RWPE1 (cell line): ENCODE data around the gene FCHO2.

ENCODE experiments used
- CTCF ChIA-PET: fragments of 350-600 bp; sonication (Branson Sonifier 250); formaldehyde crosslinking; extraction: SDS; loops from one replicate; lab custom pipeline; 2021; lab: Yijun Ruan, JAX
- POLR2A ChIA-PET: fragments of 400-600 bp; formaldehyde crosslinking; extraction: SDS; loops from one replicate; lab custom pipeline; 2020; ENCODE audit warnings: antibody characterized with exemption; ENCODE audit not compliant: low non-redundant PET; lab: Yijun Ruan, JAX
- DNase-seq: peaks from one replicate; pipeline ENCODE4 v3.0.0; 2012; ENCODE audit warnings: low spot score
- H3K27ac ChIP-seq: fragments of 450-650 bp; 2 replicates; pipeline ENCODE4 v1.5.1; 2017
- CTCF ChIP-seq: fragments of 450-650 bp; conservative IDR thresholded peaks from 2 replicates; pipeline ENCODE4 v1.5.1; 2017; ENCODE audit warnings: low read depth, mild to moderate bottlenecking

Gene FCHO2

GRCh38 chr5:73117088-73117740 is 161.4 kb downstream of the FCHO2 start:
- no peak for TF ChIP-seq CTCF
- no peak overlapping the region for H3K27ac ChIP-seq
- DNase-seq: no peak
- ChIA-PET CTCF (interaction anchor here (0.6 to 0.9 kb wide), 2 partner anchors 334 to 1584 kb away, joined by 3 read pairs; no protein-coding TSS in a partner anchor), POLR2A (no interaction called here)

- no peak overlapping the region for H3K27ac ChIP-seq
- no peak for DNase-seq
Measured at GRCh38 chr5:73118391-73118973, 162.6 kb downstream of the FCHO2 start.

GRCh38 chr5:73119451-73120157 is 163.8 kb downstream of the FCHO2 start:
- H3K27ac ChIP-seq: no peak overlapping the region
- POLR2A ChIA-PET: no interaction called here
- no peak for TF ChIP-seq CTCF

More at GRCh38 chr5:73118391-73118973, 162.6 kb downstream of the FCHO2 start:
- TF ChIP-seq CTCF: no peak
- CTCF ChIA-PET: no interaction called here
- POLR2A ChIA-PET: no interaction called here

GRCh38 chr5:73120222-73121118 is 164.6 kb downstream of the FCHO2 start, which contains the start of gene TMEM171:
TSS of gene TMEM171 (plus strand) at chr5:73120575. CDS start at chr5:73123374, 2,799 bp downstream.
- DNase-seq: peak; percentile 79
- ChIA-PET CTCF (interaction anchor here (0.5 to 0.8 kb wide), 2 partner anchors 95 to 330 kb away, joined by 3 read pairs; no protein-coding TSS in a partner anchor), POLR2A (no interaction called here)
- H3K27ac ChIP-seq: no peak within 1 kb of the TSS; the same call in 1 of the 2 replicates
- no peak for TF ChIP-seq CTCF

More at GRCh38 chr5:73119451-73120157, 163.8 kb downstream of the FCHO2 start:
- CTCF ChIA-PET: no interaction called here
- DNase-seq: no peak

- ChIA-PET CTCF (no interaction called here), POLR2A (no interaction called here)
Measured at GRCh38 chr5:73121119-73121463, 165.2 kb downstream of the FCHO2 start.

More at GRCh38 chr5:73121119-73121463, 165.2 kb downstream of the FCHO2 start:
- TF ChIP-seq CTCF: no peak
- no peak overlapping the region for H3K27ac ChIP-seq
- peak; percentile 48 for DNase-seq
